SK-N-DZ (cell line): Measurements from ENCODE around the gene TEX28.
"Not testable (repeated sequence)": the region's sequence is repeated elsewhere in the genome, so short reads cannot be mapped to it uniquely, and the experiment has no call there.

ENCODE experiments used
- DNase-seq: peaks from one replicate; pipeline ENCODE4 v3.0.0-alpha.2; 2015; ENCODE audit warnings: low spot score

Gene TEX28

GRCh38 chrX:154312116-154312515 is 17.2 kb upstream of the TEX28 start:
- no peak for DNase-seq

GRCh38 chrX:154310616-154311536 is 16.0 kb upstream of the TEX28 start:
- DNase-seq = no peak

- no peak for DNase-seq
Observed at GRCh38 chrX:154309041-154309775, 14.3 kb upstream of the TEX28 start.

- DNase-seq = peak; percentile 35
Observed at GRCh38 chrX:154308108-154308946, 13.4 kb upstream of the TEX28 start.

- DNase-seq = no peak
Observed at GRCh38 chrX:154307202-154307601, 12.3 kb upstream of the TEX28 start.

- no peak for DNase-seq
Observed at GRCh38 chrX:154305541-154306205, 10.7 kb upstream of the TEX28 start.

GRCh38 chrX:154304846-154305245 is 9.9 kb upstream of the TEX28 start:
- no peak for DNase-seq

GRCh38 chrX:154303476-154303875 is 8.6 kb upstream of the TEX28 start:
- DNase-seq = no peak

- not testable (repeated sequence) for DNase-seq
Observed at GRCh38 chrX:154302998-154303397, 8.1 kb upstream of the TEX28 start.

- DNase-seq = no peak
Observed at GRCh38 chrX:154300816-154301215, 5.9 kb upstream of the TEX28 start.

GRCh38 chrX:154298312-154298711 is 3.4 kb upstream of the TEX28 start:
- no peak for DNase-seq

- DNase-seq = no peak
Observed at GRCh38 chrX:154296731-154297130, 1.8 kb upstream of the TEX28 start.

- DNase-seq = no peak
Observed at GRCh38 chrX:154295664-154296310, 863 bp upstream of the TEX28 start, which contains the start of gene TKTL1. Gene TKTL1, plus strand, starts transcription at chrX:154295795. Its CDS starts 65 bp downstream, at chrX:154295860.

- not testable (repeated sequence) for DNase-seq
Observed at GRCh38 chrX:154286406-154286805, 8.5 kb downstream of the TEX28 start.

GRCh38 chrX:154284489-154285338 is 10.2 kb downstream of the TEX28 start:
- DNase-seq = not testable (repeated sequence)

GRCh38 chrX:154269245-154269644 is 25.7 kb downstream of the TEX28 start:
- not testable (repeated sequence) for DNase-seq

GRCh38 chrX:154263072-154263471 is 31.9 kb downstream of the TEX28 start:
- not testable (repeated sequence) for DNase-seq

GRCh38 chrX:154258711-154259110 is 36.2 kb downstream of the TEX28 start:
- DNase-seq = not testable (repeated sequence)

GRCh38 chrX:154257282-154257681 is 37.6 kb downstream of the TEX28 start, which contains the start of gene OPN1MW3:
Gene OPN1MW3, plus strand, starts transcription at chrX:154257582. Its CDS starts 38 bp downstream, at chrX:154257620.
- DNase-seq = not testable (repeated sequence)
